ENCODE measurements around the gene CNOT6L.

DNA sequence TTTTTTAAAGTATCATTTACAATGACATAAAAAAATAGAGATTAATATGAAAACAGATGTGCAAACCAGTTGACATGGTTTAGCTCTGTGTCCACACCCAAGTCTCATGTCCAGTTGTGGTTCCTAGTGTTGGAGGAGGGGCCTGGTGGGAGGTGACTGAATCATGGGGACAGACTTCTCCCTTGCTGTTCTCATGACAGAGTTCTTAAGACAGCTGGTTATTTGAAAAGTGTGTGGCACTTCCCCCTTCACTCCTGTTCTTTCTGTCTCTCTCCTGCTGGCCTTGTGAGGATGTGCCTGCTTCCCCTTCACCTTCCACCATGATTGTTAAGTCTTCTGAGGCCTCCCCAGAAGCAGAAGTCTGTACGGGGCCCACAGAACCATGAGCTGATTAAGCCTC is 23.8 kb downstream of the CNOT6L start:
- TF ChIP-seq, protein P1, sequence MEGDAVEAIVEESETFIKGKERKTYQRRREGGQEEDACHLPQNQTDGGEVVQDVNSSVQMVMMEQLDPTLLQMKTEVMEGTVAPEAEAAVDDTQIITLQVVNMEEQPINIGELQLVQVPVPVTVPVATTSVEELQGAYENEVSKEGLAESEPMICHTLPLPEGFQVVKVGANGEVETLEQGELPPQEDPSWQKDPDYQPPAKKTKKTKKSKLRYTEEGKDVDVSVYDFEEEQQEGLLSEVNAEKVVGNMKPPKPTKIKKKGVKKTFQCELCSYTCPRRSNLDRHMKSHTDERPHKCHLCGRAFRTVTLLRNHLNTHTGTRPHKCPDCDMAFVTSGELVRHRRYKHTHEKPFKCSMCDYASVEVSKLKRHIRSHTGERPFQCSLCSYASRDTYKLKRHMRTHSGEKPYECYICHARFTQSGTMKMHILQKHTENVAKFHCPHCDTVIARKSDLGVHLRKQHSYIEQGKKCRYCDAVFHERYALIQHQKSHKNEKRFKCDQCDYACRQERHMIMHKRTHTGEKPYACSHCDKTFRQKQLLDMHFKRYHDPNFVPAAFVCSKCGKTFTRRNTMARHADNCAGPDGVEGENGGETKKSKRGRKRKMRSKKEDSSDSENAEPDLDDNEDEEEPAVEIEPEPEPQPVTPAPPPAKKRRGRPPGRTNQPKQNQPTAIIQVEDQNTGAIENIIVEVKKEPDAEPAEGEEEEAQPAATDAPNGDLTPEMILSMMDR (IDR thresholded peaks at IDR 0.05): no peak
- TF ChIP-seq ZFX (IDR thresholded peaks at IDR 0.05; ENCODE audit: borderline replicate concordance): no peak
